Sigmoid colon (tissue), 4 donors: ENCODE measurements around the gene SEC24D.

ENCODE experiments used
- POLR2A ChIP-seq, 2 donors: fragments of 450-650 bp; IDR thresholded peaks; one replicate each; pipeline ENCODE4 v1.6.1; 2016; ENCODE audit warnings: antibody characterized with exemption in 2 of 2, mild to moderate bottlenecking in 2 of 2, moderate library complexity in 2 of 2
- POLR2AphosphoS5 ChIP-seq, 4 donors: sonication (generic); formaldehyde crosslinking; IDR thresholded peaks; one replicate each; pipeline ENCODE4 v1.6.1; 2017; ENCODE audit warnings: antibody characterized with exemption in 4 of 4
- TF ChIP-seq, protein P1 (sequence below), 4 experiments: fragments of 450-650 bp in 3 of 4; fragments of 200-600 bp in 1 of 4; IDR thresholded peaks; one replicate each; pipeline ENCODE4 v1.5.1; 2016 to 2019; ENCODE audit warnings: antibody characterized with exemption in 4 of 4, mild to moderate bottlenecking in 3 of 4, moderate library complexity in 2 of 4

DNA sequence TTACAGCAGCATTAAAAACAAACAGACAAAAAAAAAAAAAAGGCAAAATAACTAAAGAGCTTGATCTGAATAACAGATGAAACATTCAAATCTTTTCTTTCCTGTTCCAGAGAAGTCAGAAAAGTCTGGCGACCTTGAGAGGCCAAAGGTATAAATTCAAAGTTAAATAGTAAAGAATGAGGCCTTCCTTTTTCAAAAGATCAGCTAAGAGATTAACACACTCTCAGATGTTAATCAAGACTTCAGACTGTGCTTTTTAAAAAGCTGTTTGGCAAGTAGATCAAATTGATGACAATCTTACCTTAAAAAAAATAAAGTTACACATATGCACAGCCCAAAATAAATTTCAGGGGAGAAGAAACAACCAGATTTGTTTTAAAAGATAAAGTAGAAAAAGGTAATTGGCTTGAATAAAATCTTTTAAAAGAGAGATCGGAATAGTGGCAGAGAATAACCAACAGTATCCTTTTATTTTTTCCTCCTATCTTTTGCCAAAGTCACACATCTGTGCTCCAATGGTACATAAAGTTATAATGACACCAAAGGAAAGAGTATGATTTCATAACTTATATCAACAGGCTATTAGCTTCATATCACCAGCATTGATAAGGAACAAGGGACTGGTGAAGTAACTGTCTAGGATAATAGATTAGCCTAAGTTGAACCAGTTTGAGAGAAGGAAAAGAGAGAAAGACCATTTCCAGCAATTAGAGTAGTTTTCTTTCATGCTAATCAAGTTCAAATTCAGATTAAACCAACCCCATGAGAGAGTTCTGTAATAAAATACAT, 80.3 kb downstream of the SEC24D start:
- no peak for TF ChIP-seq POLR2AphosphoS5 (IDR thresholded peaks at IDR 0.05)
- TF ChIP-seq, protein P1, sequence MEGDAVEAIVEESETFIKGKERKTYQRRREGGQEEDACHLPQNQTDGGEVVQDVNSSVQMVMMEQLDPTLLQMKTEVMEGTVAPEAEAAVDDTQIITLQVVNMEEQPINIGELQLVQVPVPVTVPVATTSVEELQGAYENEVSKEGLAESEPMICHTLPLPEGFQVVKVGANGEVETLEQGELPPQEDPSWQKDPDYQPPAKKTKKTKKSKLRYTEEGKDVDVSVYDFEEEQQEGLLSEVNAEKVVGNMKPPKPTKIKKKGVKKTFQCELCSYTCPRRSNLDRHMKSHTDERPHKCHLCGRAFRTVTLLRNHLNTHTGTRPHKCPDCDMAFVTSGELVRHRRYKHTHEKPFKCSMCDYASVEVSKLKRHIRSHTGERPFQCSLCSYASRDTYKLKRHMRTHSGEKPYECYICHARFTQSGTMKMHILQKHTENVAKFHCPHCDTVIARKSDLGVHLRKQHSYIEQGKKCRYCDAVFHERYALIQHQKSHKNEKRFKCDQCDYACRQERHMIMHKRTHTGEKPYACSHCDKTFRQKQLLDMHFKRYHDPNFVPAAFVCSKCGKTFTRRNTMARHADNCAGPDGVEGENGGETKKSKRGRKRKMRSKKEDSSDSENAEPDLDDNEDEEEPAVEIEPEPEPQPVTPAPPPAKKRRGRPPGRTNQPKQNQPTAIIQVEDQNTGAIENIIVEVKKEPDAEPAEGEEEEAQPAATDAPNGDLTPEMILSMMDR (IDR thresholded peaks at IDR 0.05): no peak
- TF ChIP-seq POLR2A (IDR thresholded peaks at IDR 0.05): no peak
